Stomach (tissue), 4 donors: ENCODE data around the gene PTPRT.

Experiments
- EP300 ChIP-seq: sonication (generic); formaldehyde crosslinking; IDR thresholded peaks from one replicate; pipeline ENCODE4 v1.6.1; 2017; ENCODE audit warnings: antibody characterized with exemption
- POLR2A ChIP-seq, 4 donors: fragments of 450-650 bp; IDR thresholded peaks; one replicate each; pipeline ENCODE4 v1.6.1; 2016; ENCODE audit warnings: antibody characterized with exemption in 4 of 4, control low read depth in 2 of 4, mild to moderate bottlenecking in 1 of 4, moderate library complexity in 1 of 4

- TF ChIP-seq POLR2A (IDR thresholded peaks at IDR 0.05) (no peak), EP300 (no peak)
Observed at GRCh38 chr20:42649748-42650147, 540.0 kb downstream of the PTPRT start.
